Hepatocyte (in vitro differentiated cells): Measurements from ENCODE around the gene DHRS1. TPM values are rescaled to one million over a fixed set of nuclear protein-coding genes. Genes with fewer than 3 reads are reported as not detected.

ENCODE experiments used
- DNase-seq: peaks from one replicate; pipeline ENCODE4 v3.0.0-alpha.2; 2016; ENCODE audit warnings: low spot score
- H2AFZ ChIP-seq: fragments of 200-600 bp; sonication (generic); 2 replicates; pipeline ENCODE4 v1.6.0; 2016; ENCODE audit warnings: antibody characterized with exemption, mild to moderate bottlenecking
- H3K27ac ChIP-seq: fragments of 200-600 bp; sonication (generic); 2 replicates; pipeline ENCODE4 v1.5.1; 2016; ENCODE audit warnings: mild to moderate bottlenecking
- H3K27me3 ChIP-seq: fragments of 200-600 bp; sonication (generic); 2 replicates; pipeline ENCODE4 v1.6.1; 2016
- H3K36me3 ChIP-seq: fragments of 200-600 bp; sonication (generic); replicated peaks from 2 replicates; pipeline ENCODE4 v1.5.1; 2016; ENCODE audit warnings: low read depth; ENCODE audit not compliant: insufficient read depth
- H3K4me1 ChIP-seq: fragments of 200-600 bp; sonication (generic); 2 replicates; pipeline ENCODE4 v1.5.1; 2016; ENCODE audit warnings: mild to moderate bottlenecking, moderate library complexity; ENCODE audit not compliant: insufficient read depth
- H3K4me2 ChIP-seq: fragments of 200-600 bp; sonication (generic); 2 replicates; pipeline ENCODE4 v1.6.0; 2016
- H3K4me3 ChIP-seq: fragments of 200-600 bp; sonication (generic); 2 replicates; pipeline ENCODE4 v1.5.1; 2016; ENCODE audit warnings: mild to moderate bottlenecking
- H3K79me2 ChIP-seq: fragments of 200-600 bp; sonication (generic); 2 replicates; pipeline ENCODE4 v1.6.0; 2017; ENCODE audit warnings: mild to moderate bottlenecking
- H3K9me2 ChIP-seq: fragments of 200-600 bp; sonication (generic); replicated peaks from 2 replicates; pipeline ENCODE4 v1.6.0; 2017; ENCODE audit warnings: mild to moderate bottlenecking; ENCODE audit not compliant: insufficient read depth
- H3K9me3 ChIP-seq: fragments of 200-600 bp; sonication (generic); 2 replicates; pipeline ENCODE4 v1.5.1; 2016; ENCODE audit warnings: low read depth, mild to moderate bottlenecking
- H4K20me1 ChIP-seq: fragments of 200-600 bp; sonication (generic); 2 replicates; pipeline ENCODE4 v1.6.0; 2016; ENCODE audit warnings: mild to moderate bottlenecking; ENCODE audit not compliant: insufficient read depth, poor library complexity, severe bottlenecking
- CTCF ChIP-seq: fragments of 200-600 bp; sonication (generic); IDR thresholded peaks from 2 replicates; pipeline ENCODE4 v1.5.1; 2016; ENCODE audit warnings: antibody characterized with exemption, mild to moderate bottlenecking; ENCODE audit not compliant: poor library complexity
- EZH2 ChIP-seq: fragments of 200-600 bp; sonication (generic); IDR thresholded peaks from 2 replicates; pipeline ENCODE4 v1.6.1; 2016; ENCODE audit warnings: antibody characterized with exemption, mild to moderate bottlenecking, borderline replicate concordance
- EZH2phosphoT487 ChIP-seq: fragments of 200-600 bp; sonication (generic); IDR thresholded peaks from one replicate; pipeline ENCODE4 v1.6.1; 2018; ENCODE audit warnings: antibody characterized with exemption, mild to moderate bottlenecking, low read depth, moderate library complexity; ENCODE audit not compliant: unreplicated experiment, severe bottlenecking
- WGBS: methylation state at CpG from one replicate; pipeline ENCODE4 v1.1.6; 2016; ENCODE audit warnings: low lambda C conversion rate; ENCODE audit errors: missing lambda C conversion rate; 5-methylcytosine and 5-hydroxymethylcytosine counted together
- polyA plus RNA-seq: library from polyadenylated mRNA; unstranded; fragments of >200 nt; fragmentation: Nextera tagmentation; extraction: Ambion mirVana; gene quantifications from 2 replicates; pipeline ENCODE4 v1.2.1, GENCODE V29; 2016
- total RNA-seq: library from RNA; depleted of rRNA; stranded (reverse); fragments of >200 nt; gene quantifications from 2 replicates; pipeline ENCODE4 v1.2.3, GENCODE V29; 2014

The DHRS1 gene
- total and polyA plus RNA-seq, 2 experiments from 2014 or later, result 23.0 to 39.5 TPM

GRCh38 chr14:24316597-24316950 is 17.0 kb upstream of the DHRS1 start:
- WGBS, result 91% methylated on average over 18 of the region's 18 CpGs
- Histone ChIP-seq H3K9me3 (no peaks in the 10 kb centered on the region), H2AFZ (no peak overlapping the region), H3K9me2 (no peaks in the 10 kb centered on the region), H4K20me1 (no peaks in the 10 kb centered on the region), H3K4me3 (no peak overlapping the region), H3K27ac (no peak overlapping the region), H3K27me3 (peaks cover 10% of the 10 kb centered on the region), H3K79me2 (no peaks in the 10 kb centered on the region), H3K4me2 (no peak overlapping the region), H3K36me3 (no peaks in the 10 kb centered on the region), H3K4me1 (no peaks in the 10 kb centered on the region)
- TF ChIP-seq EZH2, result no peak
- no peak for TF ChIP-seq CTCF
- no peak for TF ChIP-seq EZH2phosphoT487
- no peak for DNase-seq

GRCh38 chr14:24315807-24316596 is 16.4 kb upstream of the DHRS1 start:
- TF ChIP-seq EZH2 (no peak), EZH2phosphoT487 (no peak), CTCF (no peak)
- H3K9me3 ChIP-seq, result no peaks in the 10 kb centered on the region
- H3K27me3 ChIP-seq, result peaks cover 10% of the 10 kb centered on the region
- no peak overlapping the region for H3K27ac ChIP-seq
- DNase-seq, result no peak
- H4K20me1 ChIP-seq, result no peaks in the 10 kb centered on the region
- H3K79me2 ChIP-seq, result no peaks in the 10 kb centered on the region
- no peak overlapping the region for H3K4me3 ChIP-seq
- WGBS, result 89% methylated on average over 64 of the region's 70 CpGs
- no peaks in the 10 kb centered on the region for H3K4me1 ChIP-seq
- no peak overlapping the region for H3K4me2 ChIP-seq
- H3K9me2 ChIP-seq, result no peaks in the 10 kb centered on the region
- H3K36me3 ChIP-seq, result no peaks in the 10 kb centered on the region
- no peak overlapping the region for H2AFZ ChIP-seq

DNA sequence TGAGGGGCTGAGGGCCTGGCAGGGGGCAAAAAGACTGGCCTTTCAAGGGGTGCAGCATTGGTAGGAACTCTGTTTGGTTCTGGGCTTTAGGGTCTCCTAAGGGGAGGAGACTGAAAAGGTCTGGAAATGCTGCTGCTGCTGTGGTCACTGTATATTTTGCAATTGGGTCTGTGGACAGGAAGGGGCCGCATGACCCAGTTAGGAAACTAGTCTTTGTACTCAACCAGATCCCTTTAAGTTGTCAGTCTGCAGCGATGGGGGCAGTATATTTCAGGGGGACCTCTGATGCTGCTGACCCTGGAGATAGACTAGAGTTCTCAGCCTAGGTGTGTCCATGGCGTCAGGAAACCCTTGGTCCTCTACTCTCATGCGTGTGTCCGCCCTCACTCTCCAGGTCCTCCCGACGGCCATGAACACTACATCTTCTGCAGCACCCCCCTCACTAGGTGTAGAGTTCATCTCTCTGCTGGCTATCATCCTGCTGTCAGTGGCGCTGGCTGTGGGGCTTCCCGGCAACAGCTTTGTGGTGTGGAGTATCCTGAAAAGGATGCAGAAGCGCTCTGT is 15.7 kb upstream of the DHRS1 start:
- Histone ChIP-seq H2AFZ (no peak overlapping the region), H4K20me1 (no peaks in the 10 kb centered on the region), H3K79me2 (no peaks in the 10 kb centered on the region), H3K4me2 (no peak overlapping the region), H3K4me1 (no peaks in the 10 kb centered on the region), H3K9me3 (no peaks in the 10 kb centered on the region), H3K27me3 (peaks cover 10% of the 10 kb centered on the region), H3K27ac (no peak overlapping the region), H3K4me3 (no peak overlapping the region), H3K9me2 (no peaks in the 10 kb centered on the region), H3K36me3 (no peaks in the 10 kb centered on the region)
- no peak for DNase-seq
- no peak for TF ChIP-seq CTCF
- no peak for TF ChIP-seq EZH2phosphoT487
- no peak for TF ChIP-seq EZH2
- 91% methylated on average over 10 of the region's 10 CpGs for WGBS
